Measurements from ENCODE around the gene PLA2G7.

The PLA2G7 gene

GRCh38 chr6:46687619-46688097 lies 47.5 kb downstream of the PLA2G7 start, which contains the start of gene TDRD6:
Gene TDRD6, plus strand, starts transcription at chr6:46687885. Its CDS starts 244 bp downstream, at chr6:46688129.
- DNase-seq, result no peak

- no peak for DNase-seq
Measured at GRCh38 chr6:46684771-46685170, 50.4 kb downstream of the PLA2G7 start.

- no peak for DNase-seq
Measured at GRCh38 chr6:46677314-46677654, 57.9 kb downstream of the PLA2G7 start.

- DNase-seq, result no peak
Measured at GRCh38 chr6:46676604-46677313, 58.4 kb downstream of the PLA2G7 start.

GRCh38 chr6:46674410-46674809 lies 60.8 kb downstream of the PLA2G7 start:
- DNase-seq, result no peak

- no peak for DNase-seq
Measured at GRCh38 chr6:46667377-46667776, 67.8 kb downstream of the PLA2G7 start.

- no peak for DNase-seq
Measured at GRCh38 chr6:46661483-46661882, 73.7 kb downstream of the PLA2G7 start.

- no peak for DNase-seq
Measured at GRCh38 chr6:46657642-46658041, 77.5 kb downstream of the PLA2G7 start.

GRCh38 chr6:46655803-46656202 lies 79.4 kb downstream of the PLA2G7 start:
- no peak for DNase-seq

Measured in stimulated activated naive CD4-positive, alpha-beta T cell treated with Interleukin-2 at 50 U/mL for 16 hours (primary cell).